Keratinocyte (primary cell): ENCODE results near the gene ARFRP1. TPM values are rescaled to one million over a fixed set of nuclear protein-coding genes. Genes with fewer than 3 reads are reported as not detected.

ENCODE experiments used
- DNase-seq: peaks from one replicate; pipeline ENCODE4 v3.0.0-alpha.2; 2011; ENCODE audit warnings: low read depth, missing footprints, low spot score
- FAIRE-seq: peaks from 2 replicates; lab custom pipeline; 2011; peaks lifted over from hg19 to GRCh38; lab: Jason Lieb, UNC
- H2AFZ ChIP-seq: 2 replicates; pipeline ENCODE4 v1.6.0; 2012; ENCODE audit warnings: low read length, control low read depth, inconsistent platforms; ENCODE audit not compliant: control insufficient read depth
- H3K27ac ChIP-seq: 2 replicates; pipeline ENCODE4 v1.5.1; 2011; ENCODE audit warnings: low read length; ENCODE audit not compliant: control insufficient read depth, insufficient read depth
- H3K27me3 ChIP-seq: 3 replicates; pipeline ENCODE4 v1.6.0; 2011; ENCODE audit warnings: low read length; ENCODE audit not compliant: control insufficient read depth, insufficient read depth; ENCODE audit errors: extremely low read depth
- H3K36me3 ChIP-seq, 2 experiments: 2 replicates in 1 of 2; 3 replicates in 1 of 2; pipeline ENCODE4 v1.5.1; 2011; ENCODE audit warnings: low read length in 2 of 2, mild to moderate bottlenecking in 1 of 2; ENCODE audit not compliant: control insufficient read depth in 2 of 2, insufficient read depth in 2 of 2; ENCODE audit errors: extremely low read depth in 1 of 2
- H3K4me1 ChIP-seq: 3 replicates; pipeline ENCODE4 v1.5.1; 2011; ENCODE audit warnings: low read length; ENCODE audit not compliant: control insufficient read depth, insufficient read depth; ENCODE audit errors: extremely low read depth
- H3K4me2 ChIP-seq: 3 replicates; pipeline ENCODE4 v1.6.0; 2011; ENCODE audit warnings: low read depth, low read length; ENCODE audit not compliant: control insufficient read depth, insufficient read depth; ENCODE audit errors: extremely low read depth
- H3K4me3 ChIP-seq, 3 experiments: fragments of 200-600 bp in 1 of 3; sonication (generic) in 1 of 3; 2 replicates in 2 of 3; 3 replicates in 1 of 3; pipeline ENCODE4 v1.5.1; 2011 to 2016; ENCODE audit warnings: low read length in 3 of 3, mild to moderate bottlenecking in 3 of 3, control low read depth in 2 of 3, inconsistent platforms in 1 of 3, low read depth in 1 of 3, mixed read lengths in 1 of 3, mixed run types in 1 of 3, moderate library complexity in 1 of 3; ENCODE audit not compliant: control insufficient read depth in 2 of 3, insufficient read depth in 2 of 3; ENCODE audit errors: extremely low read depth in 1 of 3
- H3K79me2 ChIP-seq: 2 replicates; pipeline ENCODE4 v1.6.0; 2012; ENCODE audit warnings: low read length; ENCODE audit not compliant: control insufficient read depth, insufficient read depth
- H3K9ac ChIP-seq: 3 replicates; pipeline ENCODE4 v1.6.0; 2011; ENCODE audit warnings: low read length; ENCODE audit not compliant: control insufficient read depth, insufficient read depth; ENCODE audit errors: extremely low read depth
- H3K9me1 ChIP-seq: 3 replicates; pipeline ENCODE4 v1.6.0; 2011; ENCODE audit warnings: low read length; ENCODE audit not compliant: control insufficient read depth, insufficient read depth; ENCODE audit errors: extremely low read depth
- H3K9me3 ChIP-seq: 2 replicates; pipeline ENCODE4 v1.5.1; 2012; ENCODE audit warnings: low read depth, low read length; ENCODE audit not compliant: control insufficient read depth
- H4K20me1 ChIP-seq: 3 replicates; pipeline ENCODE4 v1.6.0; 2011; ENCODE audit warnings: low read length; ENCODE audit not compliant: control insufficient read depth, insufficient read depth; ENCODE audit errors: extremely low read depth
- CTCF ChIP-seq, 3 experiments: IDR thresholded peaks in 1 of 3; conservative IDR thresholded peaks in 1 of 3; optimal IDR thresholded peaks in 1 of 3; 2 replicates in 2 of 3; 3 replicates in 1 of 3; pipeline versions ENCODE3 to v1.5.1; 2011; ENCODE audit warnings: low read length in 3 of 3, mild to moderate bottlenecking in 3 of 3, moderate library complexity in 2 of 3, control low read depth in 1 of 3, inconsistent platforms in 1 of 3; ENCODE audit not compliant: insufficient read depth in 2 of 3; ENCODE audit errors: extremely low read depth in 1 of 3
- EZH2 ChIP-seq: IDR thresholded peaks from one replicate; pipeline ENCODE4 v1.6.1; 2012; ENCODE audit warnings: inconsistent platforms, mild to moderate bottlenecking, low read length, moderate library complexity
- dilution Hi-C: fragments of 300-500 bp; cut with MboI; formaldehyde crosslinking; loops from one replicate; pipeline ENCODE4 v1.7.0; 2020; ENCODE audit warnings: low sequenced_read_pairs; ENCODE audit not compliant: extremely low pct_ligation_motif_present
- polyA plus RNA-seq, 5 experiments: library from polyadenylated mRNA; depleted of rRNA in 3 of 5; stranded (reverse) in 3 of 5; stranded (forward) in 1 of 5; unstranded in 1 of 5; fragments of >200 nt; gene quantifications; 1 replicate in 1 of 5; 2 replicates in 3 of 5; 3 replicates in 1 of 5; pipeline versions ENCODE4 v1.2.1 to v1.2.3, GENCODE V29; 2011 to 2012; ENCODE audit warnings: missing spikeins in 2 of 5, low read depth in 1 of 5, low replicate concordance in 1 of 5

ARFRP1 gene
- polyA plus RNA-seq, 1 donor (not counting 4 experiments of a cell fraction or from before 2014, with no cell fraction given) = 30.4 TPM

DNA sequence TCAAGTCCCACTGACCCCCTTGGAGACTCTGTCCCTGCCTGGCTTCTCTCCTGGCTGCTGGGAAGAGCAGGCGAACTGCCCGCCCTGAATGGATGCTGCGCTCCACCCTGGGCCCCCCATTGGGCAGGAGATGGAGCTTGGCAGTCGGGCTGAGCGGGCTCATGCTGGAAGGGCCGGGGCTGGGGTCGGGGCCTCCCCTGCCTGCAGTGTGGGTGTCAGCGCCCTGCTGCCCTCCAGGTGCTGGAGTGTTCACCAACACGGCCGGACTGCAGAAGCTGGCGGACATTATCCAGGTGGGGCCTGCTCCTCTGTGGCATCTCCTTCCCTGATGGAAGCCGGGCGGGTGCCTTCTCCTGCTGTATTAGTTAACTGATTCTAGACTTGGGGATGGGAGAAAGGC is 27.3 kb downstream of the ARFRP1 start:
- TF ChIP-seq CTCF (optimal IDR thresholded peaks at IDR 0.05 in 1 of 3, IDR thresholded peaks at IDR 0.05 in 1 of 3, conservative IDR thresholded peaks at IDR 0.05 in 1 of 3; ENCODE audit: extremely low read depth in 1 of 3, insufficient read depth in 2 of 3, low read length in 3 of 3) (no peak), EZH2 (no peak)
- no peak overlapping the region for H3K27ac ChIP-seq
- dilution Hi-C loops = no loop called here
- H3K9me1 ChIP-seq = no peaks in the 10 kb centered on the region
- peaks cover 11 to 21% of the 10 kb centered on the region in 2 experiments for H3K36me3 ChIP-seq
- H3K27me3 ChIP-seq = no peaks in the 10 kb centered on the region
- H3K4me2 ChIP-seq = no peak overlapping the region
- peaks cover 21% of the 10 kb centered on the region for H3K4me1 ChIP-seq
- no peak overlapping the region for H3K4me3 ChIP-seq
- no peak overlapping the region for H3K9ac ChIP-seq
- no peak overlapping the region for H2AFZ ChIP-seq
- no peaks in the 10 kb centered on the region for H4K20me1 ChIP-seq
- no peaks in the 10 kb centered on the region for H3K9me3 ChIP-seq
- H3K79me2 ChIP-seq = no peaks in the 10 kb centered on the region
- DNase-seq (no peak), FAIRE-seq (no peak)

DNA sequence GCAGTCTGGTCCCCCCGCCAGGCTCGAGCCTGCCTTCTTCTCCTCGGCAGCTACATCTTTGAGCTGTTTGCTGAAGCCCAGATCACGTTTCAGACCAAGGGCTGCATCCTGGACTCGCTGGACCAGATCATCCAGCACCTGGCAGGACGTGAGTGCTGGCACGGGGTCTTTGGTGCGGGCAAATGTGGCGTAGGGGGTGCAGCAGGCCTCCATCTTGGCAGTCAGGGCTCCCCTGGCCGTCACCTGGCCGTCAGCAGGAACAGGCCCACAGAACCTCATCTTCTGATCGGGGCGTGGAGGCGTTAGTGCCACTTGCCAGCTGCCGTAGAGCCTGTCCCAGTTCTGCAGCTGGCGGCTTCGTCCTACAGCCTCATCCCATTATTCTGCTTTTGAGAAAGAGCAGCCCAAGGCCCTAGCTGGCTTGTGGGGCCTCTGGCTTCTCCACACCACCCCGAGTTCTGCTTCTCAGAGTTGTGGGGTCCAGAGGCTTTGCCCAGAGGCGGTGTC is 27.9 kb downstream of the ARFRP1 start:
- dilution Hi-C loops = no loop called here
- Histone ChIP-seq H3K4me1 (peaks cover 21% of the 10 kb centered on the region), H3K79me2 (no peaks in the 10 kb centered on the region), H3K9ac (no peak overlapping the region), H3K4me3 (no peak overlapping the region), H3K27me3 (no peaks in the 10 kb centered on the region), H4K20me1 (no peaks in the 10 kb centered on the region), H3K9me3 (no peaks in the 10 kb centered on the region), H3K4me2 (no peak overlapping the region), H2AFZ (no peak overlapping the region), H3K9me1 (no peaks in the 10 kb centered on the region), H3K36me3 (peaks cover 14 to 21% of the 10 kb centered on the region in 2 experiments), H3K27ac (no peak overlapping the region)
- DNase-seq = no peak
- no peak for FAIRE-seq
- TF ChIP-seq EZH2 (no peak), CTCF (optimal IDR thresholded peaks at IDR 0.05 in 1 of 3, IDR thresholded peaks at IDR 0.05 in 1 of 3, conservative IDR thresholded peaks at IDR 0.05 in 1 of 3; ENCODE audit: extremely low read depth in 1 of 3, insufficient read depth in 2 of 3, low read length in 3 of 3) (no peak)
